ENCODE data around the gene GALNTL6.

The GALNTL6 gene

DNA sequence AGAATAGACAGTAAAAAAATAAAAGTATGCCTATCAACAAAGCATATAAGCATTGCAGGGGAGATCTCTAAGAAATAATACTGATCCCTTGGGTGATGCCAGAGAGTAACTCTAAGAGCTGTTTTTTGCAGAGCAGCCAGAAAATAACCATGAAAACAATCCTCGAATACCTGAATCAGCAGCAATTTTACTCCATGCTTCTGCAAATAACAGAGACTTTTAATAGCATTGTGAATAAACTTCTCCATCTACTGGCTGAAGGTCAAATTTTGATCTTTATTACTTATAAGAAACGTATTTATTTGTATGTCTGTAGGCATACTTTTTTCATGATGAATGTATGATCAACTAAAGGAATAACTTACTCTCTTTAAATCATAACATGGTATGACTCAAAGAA, 334.5 kb downstream of the GALNTL6 start:
- TF ChIP-seq, protein P1, sequence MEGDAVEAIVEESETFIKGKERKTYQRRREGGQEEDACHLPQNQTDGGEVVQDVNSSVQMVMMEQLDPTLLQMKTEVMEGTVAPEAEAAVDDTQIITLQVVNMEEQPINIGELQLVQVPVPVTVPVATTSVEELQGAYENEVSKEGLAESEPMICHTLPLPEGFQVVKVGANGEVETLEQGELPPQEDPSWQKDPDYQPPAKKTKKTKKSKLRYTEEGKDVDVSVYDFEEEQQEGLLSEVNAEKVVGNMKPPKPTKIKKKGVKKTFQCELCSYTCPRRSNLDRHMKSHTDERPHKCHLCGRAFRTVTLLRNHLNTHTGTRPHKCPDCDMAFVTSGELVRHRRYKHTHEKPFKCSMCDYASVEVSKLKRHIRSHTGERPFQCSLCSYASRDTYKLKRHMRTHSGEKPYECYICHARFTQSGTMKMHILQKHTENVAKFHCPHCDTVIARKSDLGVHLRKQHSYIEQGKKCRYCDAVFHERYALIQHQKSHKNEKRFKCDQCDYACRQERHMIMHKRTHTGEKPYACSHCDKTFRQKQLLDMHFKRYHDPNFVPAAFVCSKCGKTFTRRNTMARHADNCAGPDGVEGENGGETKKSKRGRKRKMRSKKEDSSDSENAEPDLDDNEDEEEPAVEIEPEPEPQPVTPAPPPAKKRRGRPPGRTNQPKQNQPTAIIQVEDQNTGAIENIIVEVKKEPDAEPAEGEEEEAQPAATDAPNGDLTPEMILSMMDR (IDR thresholded peaks at IDR 0.05; ENCODE audit: insufficient read depth, low read length, poor library complexity, severe bottlenecking) = no peak
- DNase-seq (ENCODE audit: extremely low read depth, insufficient read length) = no peak
- no peaks in the 10 kb centered on the region for H3K36me3 ChIP-seq (ENCODE audit: control insufficient read depth, insufficient read depth, low read length)
- H3K27me3 ChIP-seq (replicated peaks; ENCODE audit: control insufficient read depth, insufficient read depth, low read length) = no peaks in the 10 kb centered on the region
- no peak overlapping the region for H3K4me3 ChIP-seq (replicated peaks; ENCODE audit: low read depth, low read length)

DNA sequence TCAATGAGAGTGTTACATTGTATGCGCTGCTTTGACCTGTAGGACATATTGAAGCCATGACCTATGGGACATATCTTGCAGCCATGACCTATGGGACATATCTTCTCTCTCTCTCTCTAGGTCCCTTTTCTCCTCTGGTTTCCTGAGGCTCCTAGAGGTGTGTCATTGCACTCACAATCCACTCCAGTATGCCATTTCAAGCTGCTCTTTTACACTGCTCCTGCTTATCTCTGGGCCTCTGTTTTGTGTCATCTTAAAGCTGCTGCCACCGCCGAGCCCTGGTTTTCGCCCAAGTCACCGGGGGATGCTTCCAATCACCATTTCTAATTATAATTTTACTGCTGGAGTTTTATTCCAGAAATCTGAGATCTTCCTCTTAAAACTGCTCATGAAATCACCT, 336.1 kb downstream of the GALNTL6 start:
- H3K36me3 ChIP-seq (ENCODE audit: control insufficient read depth, insufficient read depth, low read length) = no peaks in the 10 kb centered on the region
- TF ChIP-seq, protein P1 (IDR thresholded peaks at IDR 0.05; ENCODE audit: insufficient read depth, low read length, poor library complexity, severe bottlenecking) = no peak
- no peaks in the 10 kb centered on the region for H3K27me3 ChIP-seq (replicated peaks; ENCODE audit: control insufficient read depth, insufficient read depth, low read length)
- H3K4me3 ChIP-seq (replicated peaks; ENCODE audit: low read depth, low read length) = no peak overlapping the region
- DNase-seq (ENCODE audit: extremely low read depth, insufficient read length) = no peak

DNA sequence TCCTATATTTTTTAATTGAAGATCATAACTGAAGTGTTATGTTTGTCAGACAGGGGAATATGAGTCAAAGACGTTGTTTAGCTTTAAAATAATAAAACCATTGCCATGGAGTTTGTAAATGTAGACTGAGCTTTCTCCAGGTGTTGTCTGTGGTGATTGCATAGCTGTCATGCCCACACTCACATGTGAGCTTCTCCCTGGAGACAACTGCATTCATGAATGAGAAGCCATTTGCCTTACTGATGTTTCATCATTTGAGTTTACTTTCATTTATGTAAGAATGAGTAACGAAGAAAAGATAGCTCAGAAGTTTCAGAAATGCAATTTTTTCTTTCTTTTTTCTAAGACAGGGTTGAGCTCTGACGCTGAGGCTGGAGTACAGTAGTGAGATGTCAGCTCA, 339.1 kb downstream of the GALNTL6 start:
- H3K4me3 ChIP-seq (replicated peaks; ENCODE audit: low read depth, low read length) = no peak overlapping the region
- TF ChIP-seq, protein P1 (IDR thresholded peaks at IDR 0.05; ENCODE audit: insufficient read depth, low read length, poor library complexity, severe bottlenecking) = no peak

DNA sequence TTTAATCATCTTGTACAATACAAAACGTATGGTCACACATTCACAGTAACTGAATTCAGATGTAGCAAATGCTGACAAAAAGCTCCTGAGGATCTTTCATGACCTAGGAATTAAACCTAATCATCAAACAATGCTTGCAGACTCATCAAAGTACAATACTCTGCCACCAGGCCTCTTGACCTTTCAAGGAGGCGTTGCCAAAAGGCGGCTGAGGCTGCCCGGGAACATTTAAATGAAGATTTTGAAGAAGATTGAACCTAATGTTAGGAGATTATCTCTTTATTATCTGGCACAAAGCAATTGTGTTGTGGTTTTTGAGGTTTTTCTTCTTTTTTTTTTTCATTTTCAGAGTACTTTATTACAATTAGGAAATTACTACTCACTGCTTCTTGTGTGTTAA, 340.5 kb downstream of the GALNTL6 start:
- Histone ChIP-seq H3K4me3 (replicated peaks; ENCODE audit: low read depth, low read length) (no peak overlapping the region), H3K36me3 (ENCODE audit: control insufficient read depth, insufficient read depth, low read length) (no peaks in the 10 kb centered on the region)
- DNase-seq (ENCODE audit: extremely low read depth, insufficient read length) = no peak

More for the DNA sequence above, 339.1 kb downstream of the GALNTL6 start:
- no peak for DNase-seq (ENCODE audit: extremely low read depth, insufficient read length)
- H3K27me3 ChIP-seq (replicated peaks; ENCODE audit: control insufficient read depth, insufficient read depth, low read length) = no peaks in the 10 kb centered on the region
- no peaks in the 10 kb centered on the region for H3K36me3 ChIP-seq (ENCODE audit: control insufficient read depth, insufficient read depth, low read length)

DNA sequence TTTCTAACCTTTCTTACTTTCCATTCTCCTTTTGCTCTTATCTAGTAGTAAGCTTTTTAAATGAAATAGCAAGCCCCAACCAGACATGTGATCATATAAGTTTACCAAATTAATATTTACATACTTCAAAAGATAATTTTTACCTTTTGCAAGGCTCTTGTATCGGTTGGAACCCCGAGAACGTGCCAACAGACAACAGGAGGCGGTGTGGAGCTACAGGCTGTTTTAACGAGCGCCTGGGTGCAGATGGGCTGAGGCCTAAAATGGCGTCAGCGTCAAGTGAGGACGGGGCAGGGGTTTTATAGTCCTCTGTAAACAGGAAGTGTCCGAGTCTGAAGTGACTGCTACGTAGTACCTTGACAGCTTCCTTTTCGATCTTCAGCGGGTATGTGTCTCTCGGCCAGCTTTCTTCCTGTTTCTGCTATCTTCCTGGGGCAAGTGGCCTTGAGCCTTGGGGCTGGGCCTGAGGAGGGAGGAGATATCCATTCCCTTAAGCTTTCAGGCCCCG, 342.7 kb downstream of the GALNTL6 start:
- TF ChIP-seq, protein P1 (IDR thresholded peaks at IDR 0.05; ENCODE audit: insufficient read depth, low read length, poor library complexity, severe bottlenecking) = no peak
- Histone ChIP-seq H3K36me3 (ENCODE audit: control insufficient read depth, insufficient read depth, low read length) (no peaks in the 10 kb centered on the region), H3K4me3 (replicated peaks; ENCODE audit: low read depth, low read length) (no peak overlapping the region), H3K27me3 (replicated peaks; ENCODE audit: control insufficient read depth, insufficient read depth, low read length) (no peaks in the 10 kb centered on the region)
- DNase-seq (ENCODE audit: extremely low read depth, insufficient read length) = no peak

More for the DNA sequence above, 340.5 kb downstream of the GALNTL6 start:
- H3K27me3 ChIP-seq (replicated peaks; ENCODE audit: control insufficient read depth, insufficient read depth, low read length) = no peaks in the 10 kb centered on the region
- TF ChIP-seq, protein P1 (IDR thresholded peaks at IDR 0.05; ENCODE audit: insufficient read depth, low read length, poor library complexity, severe bottlenecking) = no peak

DNA sequence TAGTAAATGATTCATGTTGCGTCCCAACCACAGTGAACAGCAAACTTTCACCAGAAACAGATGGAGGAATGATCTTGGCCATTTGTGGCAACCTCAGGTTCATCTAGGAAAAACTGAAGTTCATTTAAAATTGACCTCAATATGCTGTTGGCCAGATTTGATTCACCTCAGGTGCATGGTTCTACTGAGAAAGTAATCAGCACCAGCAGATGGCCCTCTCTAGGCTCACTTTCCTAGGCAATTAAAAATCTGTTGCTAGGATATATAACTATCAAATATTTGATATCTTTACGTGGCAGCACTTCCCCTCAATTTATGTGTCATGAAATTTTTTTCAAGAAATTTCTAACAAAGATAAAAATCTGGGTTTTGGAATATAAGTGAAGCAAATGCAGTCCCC, 344.7 kb downstream of the GALNTL6 start:
- TF ChIP-seq, protein P1 (IDR thresholded peaks at IDR 0.05; ENCODE audit: insufficient read depth, low read length, poor library complexity, severe bottlenecking) = no peak
- Histone ChIP-seq H3K4me3 (replicated peaks; ENCODE audit: low read depth, low read length) (no peak overlapping the region), H3K27me3 (replicated peaks; ENCODE audit: control insufficient read depth, insufficient read depth, low read length) (no peaks in the 10 kb centered on the region), H3K36me3 (ENCODE audit: control insufficient read depth, insufficient read depth, low read length) (no peaks in the 10 kb centered on the region)
- DNase-seq (ENCODE audit: extremely low read depth, insufficient read length) = no peak
